Muscle of arm (tissue), 14 donors: ENCODE data around the gene TMEM221. TPM values are rescaled to one million over a fixed set of nuclear protein-coding genes. Genes with fewer than 3 reads are reported as not detected.
A peak's percentile ranks its signal among the peaks of the same experiment; 100 is the strongest.

Experiments used
- DNase-seq: peaks from one replicate; pipeline ENCODE4 v3.0.0-alpha.2; 2013
- long read RNA-seq, 11 donors: transcript quantifications; one replicate each; lab custom pipeline, GENCODE V29; 2026
- polyA plus RNA-seq, 12 donors: library from polyadenylated mRNA; unstranded; fragments of 120-200 nt; gene quantifications; one replicate each; pipeline ENCODE4 v1.2.1, GENCODE V29; 2013; ENCODE audit not compliant: insufficient read length in 12 of 12

TMEM221 gene
- 1 to 10 TPM in 4 of 12 donors, under 1 TPM in 6, not detected in 2; 0.74 to 1.8 (median 0.99) TPM for polyA plus RNA-seq
- long read RNA-seq, donor 1, result 0 reads
- long read RNA-seq, donor 2, result 0 reads
- long read RNA-seq, donor 3, result 0 reads
- long read RNA-seq, donor 4, result 0 reads
- long read RNA-seq, donor 5, partial matches to known transcripts, result 0 of 2 reads
- long read RNA-seq, donor 5, other reads (novel, unspliced or antisense), result 0 of 2 reads
- long read RNA-seq, donor 6, partial matches to known transcripts, result 0 of 1 reads
- long read RNA-seq, donor 6, other reads (novel, unspliced or antisense), result 0 of 1 reads
- long read RNA-seq, donor 7, result 0 reads
- long read RNA-seq, donor 8, result 0 reads
- long read RNA-seq, donor 9, result 0 reads
- long read RNA-seq, donor 10, partial matches to known transcripts, result 0 of 1 reads
- long read RNA-seq, donor 10, other reads (novel, unspliced or antisense), result 0 of 1 reads
- long read RNA-seq, donor 11, result 0 reads

DNA sequence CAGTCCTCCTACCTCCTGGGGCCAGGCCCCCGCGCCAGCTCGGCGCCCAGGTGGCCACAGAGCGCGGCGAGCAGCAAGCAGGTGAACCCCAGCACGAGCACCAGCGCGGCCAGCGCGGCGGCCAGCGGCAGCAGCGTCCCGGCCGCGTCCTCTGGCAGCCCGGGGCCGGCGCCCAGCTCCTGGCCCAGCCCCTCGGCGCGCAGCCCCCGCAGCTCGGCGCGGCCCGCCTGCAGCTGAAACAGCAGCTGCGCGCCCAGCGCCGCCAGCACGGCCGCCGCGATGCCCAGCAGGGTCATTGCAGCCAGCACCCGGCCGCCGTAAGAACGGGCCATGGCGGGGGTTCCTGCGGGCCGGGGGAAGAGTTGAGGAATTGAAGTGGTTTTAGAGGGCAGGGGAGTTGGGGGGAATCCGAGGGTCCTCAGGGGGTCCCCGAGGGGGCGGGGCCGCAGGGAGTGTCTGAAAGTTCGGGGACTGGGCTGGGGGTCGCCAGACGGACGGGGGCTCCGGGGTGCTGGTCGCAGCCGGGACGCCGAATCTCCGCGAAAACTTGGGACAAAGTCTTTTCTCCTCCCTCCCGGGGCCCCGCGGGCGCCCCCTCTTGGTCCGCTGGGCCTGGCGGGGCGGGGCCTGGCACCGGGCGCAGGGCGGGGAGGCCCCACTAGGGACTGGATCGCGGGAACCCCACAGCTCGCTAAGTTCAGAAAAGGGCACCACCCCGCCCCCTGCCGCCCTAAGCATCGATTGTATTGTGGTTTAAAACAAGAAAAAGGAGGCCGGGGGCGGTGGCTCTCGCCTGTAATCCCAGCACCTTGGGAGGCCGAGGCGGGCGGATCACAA is at the start of gene TMEM221:
TSS of gene TMEM221 (minus strand) at position 538 of the 837 bp plus-strand sequence. CDS start at position 332, 206 bp downstream.
- DNase-seq, result peak; percentile 31

DNA sequence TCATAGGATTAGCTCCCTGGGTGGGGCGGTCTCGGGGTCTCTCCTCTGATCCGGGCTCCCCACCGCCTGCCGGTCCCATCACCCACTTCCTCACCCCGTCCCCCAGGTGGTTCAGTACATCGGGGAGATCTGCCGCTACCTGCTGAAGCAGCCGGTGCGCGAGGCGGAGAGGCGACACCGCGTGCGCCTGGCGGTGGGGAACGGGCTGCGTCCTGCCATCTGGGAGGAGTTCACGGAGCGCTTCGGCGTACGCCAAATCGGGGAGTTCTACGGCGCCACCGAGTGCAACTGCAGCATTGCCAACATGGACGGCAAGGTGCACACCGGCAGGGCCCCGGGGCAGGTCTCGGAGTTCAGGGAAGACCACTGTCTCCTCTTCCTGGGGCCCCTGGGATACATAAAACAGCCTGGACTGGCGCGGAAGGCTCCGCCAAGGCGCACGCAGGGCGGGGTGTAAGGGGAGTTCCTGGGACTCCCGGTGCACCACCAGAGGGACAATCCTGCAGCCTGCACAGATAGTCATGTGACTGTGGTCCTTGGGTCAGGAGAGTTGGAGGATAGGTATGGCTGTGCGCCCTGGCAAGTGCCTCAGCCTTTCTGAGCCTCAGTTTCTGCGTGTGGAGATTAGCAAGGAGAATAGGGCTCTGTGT is 48.8 kb upstream of the TMEM221 start:
- DNase-seq, result no peak

GRCh38 chr19:17496337-17496997 is 48.0 kb upstream of the TMEM221 start:
- peak; percentile 37 for DNase-seq

DNA sequence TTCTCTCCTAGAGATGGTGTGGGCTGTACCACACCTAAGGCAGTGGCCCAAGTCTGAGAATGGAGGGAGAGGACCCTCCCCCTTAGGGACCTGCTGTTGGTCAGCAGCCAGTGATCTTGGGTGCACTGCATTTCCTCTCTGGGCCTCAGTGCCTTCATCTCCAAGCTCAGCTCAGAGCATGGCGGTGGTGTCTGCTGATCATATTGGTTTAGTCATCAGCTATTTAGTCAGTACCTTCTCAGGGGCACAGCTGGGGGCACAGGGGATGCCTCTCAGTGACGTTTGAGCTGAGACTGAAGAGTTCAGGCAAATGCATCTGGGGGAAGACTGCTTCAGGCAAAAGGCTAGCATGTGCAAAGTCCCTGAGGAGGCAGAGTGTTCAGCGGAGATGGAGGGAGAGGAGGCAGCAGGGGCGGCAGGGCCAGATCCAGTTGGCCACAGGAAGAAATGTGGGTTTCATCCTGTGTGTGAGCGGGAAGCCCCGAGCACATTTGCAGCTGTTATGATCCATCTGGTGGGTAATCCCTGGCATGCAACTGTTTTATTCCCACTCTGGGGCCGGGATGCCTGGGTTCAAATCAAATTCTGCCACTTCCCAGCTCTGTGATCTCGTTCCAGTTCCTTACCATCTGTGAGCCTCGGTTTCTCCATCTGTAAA is 47.3 kb upstream of the TMEM221 start:
- DNase-seq, result no peak

GRCh38 chr19:17491287-17491686 is 42.8 kb upstream of the TMEM221 start:
- no peak for DNase-seq

DNA sequence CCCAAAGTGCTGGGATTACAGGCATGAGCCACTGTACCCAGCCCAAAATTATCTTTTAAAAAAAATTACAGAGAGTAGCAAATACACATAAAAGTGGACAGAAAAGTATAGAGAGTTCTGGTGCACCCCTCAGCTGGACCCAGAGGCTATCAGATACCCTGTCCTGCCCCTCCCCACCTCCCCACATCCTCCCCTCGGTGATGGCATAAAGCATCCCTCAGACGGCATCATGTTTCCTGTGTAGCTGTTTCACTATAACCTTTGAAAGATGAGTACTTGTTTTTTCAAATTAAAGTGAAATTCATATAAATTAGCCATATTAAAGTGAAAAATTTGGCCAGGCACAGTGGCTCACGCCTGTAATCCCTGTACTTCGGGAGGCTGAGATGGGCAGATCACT is 41.9 kb upstream of the TMEM221 start:
- no peak for DNase-seq

GRCh38 chr19:17489392-17490030 is 41.0 kb upstream of the TMEM221 start:
- no peak for DNase-seq

GRCh38 chr19:17488593-17489391 is 40.3 kb upstream of the TMEM221 start:
- DNase-seq, result no peak

GRCh38 chr19:17487284-17488121 is 39.0 kb upstream of the TMEM221 start:
- no peak for DNase-seq

DNA sequence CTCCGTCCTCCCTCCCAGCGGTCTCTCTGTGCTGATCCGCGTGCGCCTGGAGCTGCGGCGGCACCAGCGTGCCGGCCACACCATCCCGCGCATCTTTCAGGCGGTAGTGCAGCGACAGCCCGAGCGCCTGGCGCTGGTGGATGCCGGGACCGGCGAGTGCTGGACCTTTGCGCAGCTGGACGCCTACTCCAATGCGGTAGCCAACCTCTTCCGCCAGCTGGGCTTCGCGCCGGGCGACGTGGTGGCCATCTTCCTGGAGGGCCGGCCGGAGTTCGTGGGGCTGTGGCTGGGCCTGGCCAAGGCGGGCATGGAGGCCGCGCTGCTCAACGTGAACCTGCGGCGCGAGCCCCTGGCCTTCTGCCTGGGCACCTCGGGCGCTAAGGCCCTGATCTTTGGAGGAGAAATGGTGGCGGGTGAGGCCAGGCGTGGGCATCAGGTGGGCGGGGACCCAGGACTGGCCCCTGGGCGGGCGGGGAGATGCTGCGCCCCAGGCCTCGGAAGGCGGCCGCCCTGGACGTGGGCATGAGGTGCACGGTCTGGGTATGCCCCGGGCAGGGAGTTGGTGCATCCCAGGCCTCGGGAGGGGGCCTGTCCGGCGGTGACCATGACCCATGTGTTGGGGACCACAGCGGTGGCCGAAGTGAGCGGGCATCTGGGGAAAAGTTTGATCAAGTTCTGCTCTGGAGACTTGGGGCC is 38.2 kb upstream of the TMEM221 start:
- no peak for DNase-seq

- no peak for DNase-seq
These were observed 36.2 kb upstream of the TMEM221 start for GRCh38 chr19:17484520-17485185.

- no peak for DNase-seq
These were observed 35.1 kb upstream of the TMEM221 start for GRCh38 chr19:17483605-17484002.

GRCh38 chr19:17482877-17483604 is 34.6 kb upstream of the TMEM221 start:
- DNase-seq, result no peak

DNA sequence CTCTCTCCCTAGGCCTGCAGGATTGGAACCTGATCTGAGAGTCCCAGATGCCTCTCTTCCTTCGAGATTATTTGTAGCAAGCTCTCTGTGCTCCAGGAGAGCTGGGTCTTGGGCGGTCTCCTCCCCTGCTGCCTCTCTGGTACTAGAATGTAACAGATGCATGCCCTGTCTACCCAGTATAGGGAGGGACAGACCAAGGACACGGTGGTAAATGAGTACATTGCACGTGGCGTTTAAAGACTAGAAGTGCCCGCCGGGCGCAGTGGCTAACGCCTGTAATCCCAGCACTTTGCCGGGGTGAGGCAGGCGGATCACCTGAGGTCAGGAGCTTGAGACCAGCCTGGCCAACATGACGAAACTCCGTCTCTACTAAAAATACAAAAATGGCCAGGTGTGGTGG is 33.5 kb upstream of the TMEM221 start:
- no peak for DNase-seq

DNA sequence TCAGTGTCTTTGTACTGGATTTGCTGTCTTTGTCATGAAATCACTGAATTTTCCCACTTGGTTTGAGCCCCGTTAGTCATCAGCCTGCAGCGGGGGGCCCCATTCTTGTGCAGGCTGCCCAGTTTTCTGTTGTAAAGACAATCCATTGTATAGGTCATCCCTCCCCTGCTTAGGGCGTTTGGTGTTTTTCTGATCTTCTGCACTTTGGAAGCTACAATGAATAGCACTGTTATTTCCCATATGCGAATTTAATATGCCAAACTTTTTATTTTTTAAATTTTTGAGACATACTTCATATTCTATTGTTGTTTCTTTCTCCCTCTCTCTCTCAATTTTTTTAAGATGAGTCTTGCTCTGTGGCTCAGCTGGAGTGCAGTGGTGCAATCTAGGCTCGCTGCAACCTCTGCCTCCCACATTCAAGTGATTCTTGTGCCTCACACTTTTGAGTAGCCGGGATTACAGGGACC is 30.9 kb upstream of the TMEM221 start:
- DNase-seq, result no peak

DNA sequence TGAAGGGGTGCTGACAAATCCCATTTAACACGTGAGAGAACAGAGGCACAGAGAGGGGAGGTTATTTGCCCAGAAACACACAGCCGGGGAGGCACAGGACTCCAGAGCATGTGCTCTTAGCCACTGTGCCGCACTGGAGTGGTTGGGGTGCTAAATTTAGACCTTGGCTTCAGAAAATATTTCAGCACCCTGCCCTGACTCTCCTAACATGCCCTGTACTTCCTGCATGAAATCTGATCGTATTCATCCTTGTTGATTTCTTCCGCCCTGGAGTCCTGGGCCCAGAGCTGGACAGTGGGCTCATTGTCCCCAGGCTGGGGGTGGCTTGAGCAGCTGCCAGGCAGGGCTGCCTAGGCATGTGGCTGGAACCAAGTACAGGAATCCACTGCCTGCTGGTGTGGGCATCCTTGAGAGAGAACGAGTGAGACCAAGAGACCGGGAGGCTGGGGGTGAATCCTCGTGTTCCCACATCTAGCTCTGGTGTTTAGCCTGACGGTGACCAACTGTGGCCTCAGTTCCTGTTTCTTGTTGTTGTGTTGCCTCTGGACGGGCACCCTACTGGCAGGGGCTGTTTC is 27.2 kb upstream of the TMEM221 start:
- DNase-seq, result no peak
